ENCODE results near the gene MKLN1. TPM values are rescaled to one million over a fixed set of nuclear protein-coding genes. Genes with fewer than 3 reads are reported as not detected.

The MKLN1 gene
- total RNA-seq, 2 experiments from 2014 or later, result 12.1 to 56.6 TPM

- H3K4me3 ChIP-seq (ENCODE audit: low read depth, low read length, poor library complexity, severe bottlenecking), result no peak overlapping the region
- no peaks in the 10 kb centered on the region for H3K9me2 ChIP-seq (ENCODE audit: insufficient read depth, low read length)
- no peak overlapping the region for H2AFZ ChIP-seq (ENCODE audit: low read length)
- intact Hi-C loops (cut with micrococcal nuclease; ENCODE audit: unreplicated experiment), result no loop called here
- no peaks in the 10 kb centered on the region for H3K79me2 ChIP-seq (ENCODE audit: insufficient read depth, low read depth, low read length)
- BruUV-seq (replicated peaks), result no TSS peak
- H3K36me3 ChIP-seq (ENCODE audit: insufficient read depth, low read length), result peaks cover 35% of the 10 kb centered on the region
- H4K20me1 ChIP-seq (ENCODE audit: insufficient read depth, low read length), result no peaks in the 10 kb centered on the region
- H3K9me3 ChIP-seq (ENCODE audit: low read length), result no peaks in the 10 kb centered on the region
- POLR2A ChIA-PET, result interaction anchor here (0.6 to 1.0 kb wide), 2 partner anchors 13 to 576 kb away, joined by 3 read pairs; no protein-coding TSS in a partner anchor
- DNase-seq (ENCODE audit: low spot score), result no peak
- no peak overlapping the region for H3K27ac ChIP-seq (ENCODE audit: low read depth, low read length, poor library complexity, severe bottlenecking)
- TF ChIP-seq EZH2phosphoT487 (IDR thresholded peaks at IDR 0.05; ENCODE audit: borderline replicate concordance, low read depth, low read length), result no peak
- TF ChIP-seq, protein P1, sequence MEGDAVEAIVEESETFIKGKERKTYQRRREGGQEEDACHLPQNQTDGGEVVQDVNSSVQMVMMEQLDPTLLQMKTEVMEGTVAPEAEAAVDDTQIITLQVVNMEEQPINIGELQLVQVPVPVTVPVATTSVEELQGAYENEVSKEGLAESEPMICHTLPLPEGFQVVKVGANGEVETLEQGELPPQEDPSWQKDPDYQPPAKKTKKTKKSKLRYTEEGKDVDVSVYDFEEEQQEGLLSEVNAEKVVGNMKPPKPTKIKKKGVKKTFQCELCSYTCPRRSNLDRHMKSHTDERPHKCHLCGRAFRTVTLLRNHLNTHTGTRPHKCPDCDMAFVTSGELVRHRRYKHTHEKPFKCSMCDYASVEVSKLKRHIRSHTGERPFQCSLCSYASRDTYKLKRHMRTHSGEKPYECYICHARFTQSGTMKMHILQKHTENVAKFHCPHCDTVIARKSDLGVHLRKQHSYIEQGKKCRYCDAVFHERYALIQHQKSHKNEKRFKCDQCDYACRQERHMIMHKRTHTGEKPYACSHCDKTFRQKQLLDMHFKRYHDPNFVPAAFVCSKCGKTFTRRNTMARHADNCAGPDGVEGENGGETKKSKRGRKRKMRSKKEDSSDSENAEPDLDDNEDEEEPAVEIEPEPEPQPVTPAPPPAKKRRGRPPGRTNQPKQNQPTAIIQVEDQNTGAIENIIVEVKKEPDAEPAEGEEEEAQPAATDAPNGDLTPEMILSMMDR (conservative IDR thresholded peaks at IDR 0.05; ENCODE audit: low read length), result no peak
- no peak overlapping the region for H3K4me2 ChIP-seq (ENCODE audit: low read length)
- H3K4me1 ChIP-seq (ENCODE audit: insufficient read depth, low read length, poor library complexity, severe bottlenecking), result no peaks in the 10 kb centered on the region
- CTCF ChIA-PET (ENCODE audit: unreplicated experiment), result no interaction called here
Observed at GRCh38 chr7:131466735-131467365, 139.2 kb downstream of the MKLN1 start.

DNA sequence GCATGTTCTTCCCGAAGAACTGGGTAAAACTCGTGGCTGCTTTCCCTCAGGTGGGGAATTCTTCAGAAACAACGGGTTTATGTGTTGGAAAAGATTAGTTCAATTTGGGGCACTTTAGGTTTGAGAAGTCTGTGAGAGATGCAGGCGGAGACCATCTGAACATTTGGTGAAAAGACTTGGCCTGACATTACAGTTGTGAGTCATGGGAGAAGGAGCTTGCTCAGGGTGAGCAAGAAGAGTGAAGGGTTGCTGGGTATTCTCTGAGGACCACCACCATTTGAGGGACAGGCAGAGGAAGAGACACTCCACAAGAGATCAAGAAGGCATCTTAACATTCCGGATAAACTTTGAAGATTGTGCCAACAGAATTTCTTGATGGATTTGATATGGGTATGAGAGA lies 140.1 kb downstream of the MKLN1 start:
- TF ChIP-seq, protein P1 (conservative IDR thresholded peaks at IDR 0.05; ENCODE audit: low read length), result no peak
- no peak for TF ChIP-seq EZH2phosphoT487 (IDR thresholded peaks at IDR 0.05; ENCODE audit: borderline replicate concordance, low read depth, low read length)
- no peaks in the 10 kb centered on the region for H3K9me3 ChIP-seq (ENCODE audit: low read length)
- no peaks in the 10 kb centered on the region for H3K4me1 ChIP-seq (ENCODE audit: insufficient read depth, low read length, poor library complexity, severe bottlenecking)
- no peaks in the 10 kb centered on the region for H4K20me1 ChIP-seq (ENCODE audit: insufficient read depth, low read length)
- no peak overlapping the region for H3K4me3 ChIP-seq (ENCODE audit: low read depth, low read length, poor library complexity, severe bottlenecking)
- H3K4me2 ChIP-seq (ENCODE audit: low read length), result no peak overlapping the region
- BruUV-seq (replicated peaks), result no TSS peak
- ChIA-PET CTCF (ENCODE audit: unreplicated experiment) (no interaction called here), POLR2A (interaction anchor here (0.8 to 1.0 kb wide), 2 partner anchors 29 to 31 kb away, joined by 3 read pairs; no protein-coding TSS in a partner anchor)
- H2AFZ ChIP-seq (ENCODE audit: low read length), result no peak overlapping the region
- no peak overlapping the region for H3K27ac ChIP-seq (ENCODE audit: low read depth, low read length, poor library complexity, severe bottlenecking)
- no peaks in the 10 kb centered on the region for H3K79me2 ChIP-seq (ENCODE audit: insufficient read depth, low read depth, low read length)
- intact Hi-C loops (cut with micrococcal nuclease; ENCODE audit: unreplicated experiment), result no loop called here
- no peaks in the 10 kb centered on the region for H3K9me2 ChIP-seq (ENCODE audit: insufficient read depth, low read length)
- DNase-seq (ENCODE audit: low spot score), result no peak
- H3K36me3 ChIP-seq (ENCODE audit: insufficient read depth, low read length), result peaks cover 35% of the 10 kb centered on the region

DNA sequence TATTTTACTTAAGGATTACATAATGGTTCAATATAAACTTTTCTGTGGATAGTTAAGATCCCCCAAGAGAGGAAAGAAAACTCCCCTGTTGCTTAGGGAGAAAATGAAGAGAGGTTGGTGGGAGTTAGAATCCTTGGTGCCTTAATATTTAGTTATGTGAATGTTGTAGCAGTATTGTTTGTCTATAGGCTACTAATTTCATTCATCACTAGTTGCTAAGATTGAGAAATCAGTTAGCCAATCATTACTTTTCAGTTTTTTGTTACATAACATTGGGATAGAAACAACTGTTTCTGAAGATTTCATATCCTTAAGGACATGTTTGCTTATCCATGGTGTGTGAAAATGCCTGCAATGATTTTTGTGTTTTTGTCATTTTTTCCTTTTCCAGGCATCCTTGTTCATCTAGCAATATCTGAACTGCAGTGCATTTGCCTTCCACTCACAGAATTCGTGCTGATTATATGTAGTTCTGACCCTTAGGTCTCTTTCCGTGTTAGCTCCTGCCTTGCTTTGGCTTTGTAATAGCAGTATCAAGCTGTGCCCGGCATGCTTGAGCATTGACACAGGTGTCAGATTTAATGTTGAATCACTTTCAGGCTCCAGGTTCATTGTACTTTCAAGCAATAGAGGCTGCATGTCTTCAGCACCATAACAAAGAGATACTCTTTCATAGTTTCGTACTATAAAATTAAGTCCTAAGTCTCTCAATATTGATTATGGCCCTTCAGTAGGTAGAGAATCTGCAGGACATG lies 143.8 kb downstream of the MKLN1 start:
- ChIA-PET POLR2A (interaction anchor here (0.7 to 1.1 kb wide), 2 partner anchors 12 to 277 kb away, joined by 3 to 4 read pairs; no protein-coding TSS in a partner anchor), CTCF (ENCODE audit: unreplicated experiment) (no interaction called here)
- DNase-seq (ENCODE audit: low spot score), result no peak
- peaks cover 19% of the 10 kb centered on the region; the same call in 1 of the 2 replicates for H3K36me3 ChIP-seq (ENCODE audit: insufficient read depth, low read length)
- no TSS peak for BruUV-seq (replicated peaks)
- no peak overlapping the region for H3K27ac ChIP-seq (ENCODE audit: low read depth, low read length, poor library complexity, severe bottlenecking)
- H3K4me1 ChIP-seq (ENCODE audit: insufficient read depth, low read length, poor library complexity, severe bottlenecking), result no peaks in the 10 kb centered on the region
- TF ChIP-seq, protein P1 (conservative IDR thresholded peaks at IDR 0.05; ENCODE audit: low read length), result no peak
- H3K4me3 ChIP-seq (ENCODE audit: low read depth, low read length, poor library complexity, severe bottlenecking), result no peak overlapping the region
- H3K4me2 ChIP-seq (ENCODE audit: low read length), result no peak overlapping the region
- H3K9me2 ChIP-seq (ENCODE audit: insufficient read depth, low read length), result no peaks in the 10 kb centered on the region
- no peaks in the 10 kb centered on the region for H4K20me1 ChIP-seq (ENCODE audit: insufficient read depth, low read length)
- H3K79me2 ChIP-seq (ENCODE audit: insufficient read depth, low read depth, low read length), result no peaks in the 10 kb centered on the region
- no peak overlapping the region for H2AFZ ChIP-seq (ENCODE audit: low read length)
- no peaks in the 10 kb centered on the region for H3K9me3 ChIP-seq (ENCODE audit: low read length)
- intact Hi-C loops (cut with micrococcal nuclease; ENCODE audit: unreplicated experiment), result no loop called here
